Duodenal mucosa (tissue), 2 donors: ENCODE data around the gene TAF13.

Experiments
- H3K27ac ChIP-seq: one replicate; pipeline ENCODE4 v1.7.0; 2013; ENCODE audit warnings: low read depth, low read length
- H3K27me3 ChIP-seq, 2 donors: one replicate each; pipeline ENCODE4 v1.7.0; 2013; ENCODE audit warnings: low read length in 2 of 2, control low read depth in 1 of 2; ENCODE audit not compliant: insufficient read depth in 2 of 2, control insufficient read depth in 1 of 2
- H3K36me3 ChIP-seq, 2 donors: one replicate each; pipeline ENCODE4 v1.7.0; 2013; ENCODE audit warnings: low read length in 2 of 2, control low read depth in 1 of 2; ENCODE audit not compliant: insufficient read depth in 2 of 2, control insufficient read depth in 1 of 2
- H3K4me1 ChIP-seq, 2 donors: one replicate each; pipeline ENCODE4 v1.7.0; 2013; ENCODE audit warnings: low read length in 2 of 2, control low read depth in 1 of 2; ENCODE audit not compliant: insufficient read depth in 2 of 2, control insufficient read depth in 1 of 2
- H3K4me3 ChIP-seq, 2 donors: one replicate each; pipeline ENCODE4 v1.7.0; 2013; ENCODE audit warnings: low read length in 2 of 2, low read depth in 1 of 2
- H3K9ac ChIP-seq, 2 donors: one replicate each; pipeline ENCODE4 v1.7.0; 2013; ENCODE audit warnings: low read length in 2 of 2, low read depth in 1 of 2
- H3K9me3 ChIP-seq, 2 donors: one replicate each; pipeline ENCODE4 v1.7.0; 2013; ENCODE audit warnings: low read length in 2 of 2, control low read depth in 1 of 2; ENCODE audit not compliant: control insufficient read depth in 1 of 2

TAF13 gene

DNA sequence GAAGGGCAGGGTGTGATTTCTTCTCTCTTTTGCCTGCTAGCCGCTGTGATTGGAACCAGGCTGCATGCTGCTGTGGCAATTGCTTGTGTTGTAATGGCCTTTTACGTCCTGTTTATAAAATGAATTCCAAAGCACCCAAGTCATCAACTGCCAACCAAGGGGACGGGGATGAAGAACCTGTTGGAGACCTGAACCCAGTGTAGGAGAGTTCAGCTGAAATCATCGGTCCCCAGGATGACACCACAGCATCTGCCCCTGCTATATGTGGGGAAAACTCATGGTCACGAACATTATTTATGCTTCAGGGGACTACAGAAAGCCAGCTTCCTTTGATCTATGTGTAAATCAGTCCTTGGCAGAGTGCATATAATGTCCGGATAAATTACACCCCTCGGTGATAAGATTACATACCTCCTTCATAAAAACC lies 18.6 kb upstream of the TAF13 start:
- H3K4me3 ChIP-seq = no peak overlapping the region
- no peak overlapping the region for H3K9ac ChIP-seq
- no peak overlapping the region for H3K27ac ChIP-seq
- peaks cover 23 to 25% of the 10 kb centered on the region in 2 donors for H3K4me1 ChIP-seq
- H3K36me3 ChIP-seq = peaks cover 9 to 30% of the 10 kb centered on the region in 2 donors
- H3K9me3 ChIP-seq = no peaks in the 10 kb centered on the region
- no peaks in the 10 kb centered on the region for H3K27me3 ChIP-seq

DNA sequence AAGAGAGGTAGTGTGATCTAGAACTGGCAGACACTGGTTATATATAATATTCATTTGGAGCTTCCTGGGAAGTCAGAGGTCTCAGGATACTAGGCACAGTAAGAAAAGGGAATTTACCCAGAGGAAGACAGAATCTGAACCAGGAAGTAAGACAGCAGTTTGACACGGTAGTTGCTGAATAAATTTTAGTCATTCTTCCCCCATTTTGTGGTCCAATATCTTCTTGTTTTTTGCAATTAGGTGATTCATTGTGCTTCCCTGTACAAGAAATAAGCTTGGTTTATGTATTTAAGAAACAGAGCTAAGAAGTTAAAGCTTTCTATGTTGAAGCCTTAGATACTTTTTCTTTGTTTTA lies 16.0 kb upstream of the TAF13 start:
- Histone ChIP-seq H3K9ac (peak overlapping the region; percentile 74 to 94), H3K9me3 (no peaks in the 10 kb centered on the region), H3K27me3 (no peaks in the 10 kb centered on the region), H3K27ac (peak overlapping the region; percentile 94), H3K4me1 (peaks cover 24 to 27% of the 10 kb centered on the region in 2 donors), H3K36me3 (peaks cover 9 to 30% of the 10 kb centered on the region in 2 donors), H3K4me3 (peak overlapping the region; percentile 82 to 86)

DNA sequence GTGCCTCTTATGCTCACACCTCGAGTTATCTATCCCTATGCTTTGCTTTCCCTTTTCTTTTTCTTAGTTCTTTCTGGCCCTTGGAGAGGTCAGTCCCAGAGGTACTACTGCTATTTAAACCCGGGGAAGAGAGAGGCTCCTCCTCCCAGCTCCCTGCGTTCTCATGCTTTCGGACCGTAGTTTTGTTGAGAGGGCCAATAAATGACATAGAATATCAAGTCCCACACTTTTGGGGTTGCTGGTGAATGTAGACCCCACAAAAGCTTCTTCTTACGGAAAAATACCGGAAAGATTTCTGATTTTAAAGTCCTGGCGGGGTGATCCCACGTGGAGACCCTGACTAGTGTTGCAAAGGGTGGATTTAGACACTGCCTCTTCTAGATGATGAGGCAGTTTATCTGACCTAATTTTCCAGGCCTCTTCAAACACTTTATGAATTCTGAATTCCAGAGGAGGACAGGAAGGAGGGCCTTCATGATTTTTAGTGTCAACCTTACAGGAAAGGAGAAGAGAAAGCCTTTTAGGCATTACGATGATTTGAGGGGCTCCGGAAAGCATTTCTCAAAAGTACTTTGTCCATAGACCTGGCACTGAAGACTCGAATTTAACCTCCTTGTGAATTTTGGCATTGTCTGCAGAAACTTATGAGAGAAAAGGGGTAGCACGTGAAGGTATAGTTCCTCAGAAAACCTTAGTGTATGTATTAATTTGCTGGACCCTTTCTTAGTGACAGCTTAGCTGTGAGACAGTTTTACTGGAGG lies 15.5 kb upstream of the TAF13 start:
- peaks cover 9 to 30% of the 10 kb centered on the region in 2 donors for H3K36me3 ChIP-seq

DNA sequence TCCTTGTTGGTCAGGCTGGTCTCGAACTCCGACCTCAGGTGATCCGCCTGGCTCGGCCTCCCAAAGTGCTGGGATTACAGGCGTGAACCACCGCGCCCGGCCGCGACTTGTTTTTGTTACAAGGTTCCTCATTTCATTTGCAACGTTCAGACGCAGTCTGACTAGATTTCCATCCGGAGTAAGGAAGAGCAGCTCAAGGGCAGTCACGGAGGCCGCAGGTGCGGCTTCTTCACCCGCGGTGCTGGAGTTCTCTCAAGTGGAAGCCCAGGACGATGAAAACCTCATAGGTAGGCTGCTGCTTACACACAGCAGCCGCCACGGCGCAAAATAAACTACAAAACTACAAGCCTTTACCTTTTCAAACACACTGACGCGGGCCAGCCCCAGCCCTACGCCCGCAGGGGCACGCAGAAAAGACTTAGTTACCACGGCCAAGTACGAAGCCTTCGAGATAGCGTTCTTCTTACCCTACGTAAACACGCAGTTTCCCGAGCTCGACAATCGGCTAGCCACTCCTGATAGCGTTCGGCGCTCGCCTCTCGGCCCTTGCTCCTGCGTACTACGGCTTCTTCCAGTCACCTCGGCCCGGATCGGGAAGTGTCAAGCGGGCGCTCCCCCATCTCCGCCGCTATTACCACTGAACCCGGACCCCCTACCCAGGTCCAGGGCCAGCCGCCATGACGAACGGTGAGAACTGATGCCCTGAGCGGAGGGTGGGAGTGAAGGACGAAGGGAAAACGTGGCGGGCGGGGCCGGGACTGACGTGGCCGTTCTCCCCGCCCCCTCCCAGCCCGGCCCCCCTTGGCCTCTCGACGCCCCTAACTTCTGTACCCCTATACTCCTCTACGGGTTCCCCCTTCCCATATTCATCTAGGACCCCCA lies 14.6 kb upstream of the TAF13 start, which contains the start of gene TMEM167B:
Gene TMEM167B (plus strand): TSS at position 569 of the 882 bp plus-strand sequence. CDS start 109 bp downstream, at position 678.
- Histone ChIP-seq H3K27ac (peak within 1 kb of the TSS; percentile 94), H3K27me3 (no peaks in the 10 kb centered on the region), H3K9me3 (no peaks in the 10 kb centered on the region), H3K4me3 (peak within 1 kb of the TSS; percentile 82 to 86), H3K36me3 (peaks cover 9 to 23% of the 10 kb centered on the region in 2 donors), H3K9ac (peak within 1 kb of the TSS; percentile 74 to 94), H3K4me1 (peaks cover 19 to 27% of the 10 kb centered on the region in 2 donors)

More for the DNA sequence above, 15.5 kb upstream of the TAF13 start:
- Histone ChIP-seq H3K9ac (peak overlapping the region; percentile 74 to 94), H3K9me3 (no peaks in the 10 kb centered on the region), H3K27ac (peak overlapping the region; percentile 94), H3K27me3 (no peaks in the 10 kb centered on the region), H3K4me3 (peak overlapping the region; percentile 82 to 86), H3K4me1 (peaks cover 23 to 27% of the 10 kb centered on the region in 2 donors)

DNA sequence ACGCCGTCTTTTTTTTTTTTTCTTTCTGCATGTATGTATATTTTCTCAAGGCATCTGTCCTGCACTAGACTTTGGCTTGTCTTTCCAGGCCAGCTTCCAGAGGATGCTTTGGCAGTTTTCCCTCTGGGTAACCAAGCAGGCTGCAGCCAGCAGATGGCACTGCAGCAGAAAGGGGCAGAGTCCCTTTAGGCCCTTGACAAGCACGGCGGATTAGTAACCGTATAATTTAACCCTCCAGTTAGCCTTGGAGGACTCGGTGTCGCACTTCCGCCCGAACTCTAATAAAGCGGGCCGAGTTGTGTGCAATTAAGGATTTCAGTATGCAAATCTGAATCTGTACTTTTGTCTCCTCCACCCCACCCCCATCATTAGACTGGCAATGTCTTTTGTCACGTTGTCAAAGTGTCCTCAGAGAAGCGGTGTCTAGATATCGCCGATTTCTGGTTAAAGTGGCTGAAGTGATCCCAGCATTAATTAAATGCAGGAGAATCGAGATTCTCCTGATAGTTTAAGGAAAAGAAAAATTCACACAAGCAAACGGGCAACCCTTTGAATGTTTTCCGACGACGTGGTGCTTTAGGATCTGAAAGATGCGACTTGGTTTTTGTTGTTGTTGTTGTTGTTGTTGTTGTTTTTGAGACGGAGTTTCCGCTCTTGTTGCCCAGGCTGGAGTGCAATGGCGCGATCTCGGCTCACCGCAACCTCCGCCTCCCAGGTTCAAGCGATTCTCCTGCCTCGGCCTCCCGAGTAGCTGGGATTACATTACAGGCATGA lies 13.6 kb upstream of the TAF13 start:
- H3K4me1 ChIP-seq = peaks cover 21 to 28% of the 10 kb centered on the region in 2 donors
- H3K9me3 ChIP-seq = no peaks in the 10 kb centered on the region
- H3K36me3 ChIP-seq = peaks cover 4 to 16% of the 10 kb centered on the region in 2 donors
- H3K27me3 ChIP-seq = no peaks in the 10 kb centered on the region
- H3K4me3 ChIP-seq = peak overlapping the region; percentile 57 to 86
- H3K27ac ChIP-seq = no peak overlapping the region
- H3K9ac ChIP-seq = no peak overlapping the region

DNA sequence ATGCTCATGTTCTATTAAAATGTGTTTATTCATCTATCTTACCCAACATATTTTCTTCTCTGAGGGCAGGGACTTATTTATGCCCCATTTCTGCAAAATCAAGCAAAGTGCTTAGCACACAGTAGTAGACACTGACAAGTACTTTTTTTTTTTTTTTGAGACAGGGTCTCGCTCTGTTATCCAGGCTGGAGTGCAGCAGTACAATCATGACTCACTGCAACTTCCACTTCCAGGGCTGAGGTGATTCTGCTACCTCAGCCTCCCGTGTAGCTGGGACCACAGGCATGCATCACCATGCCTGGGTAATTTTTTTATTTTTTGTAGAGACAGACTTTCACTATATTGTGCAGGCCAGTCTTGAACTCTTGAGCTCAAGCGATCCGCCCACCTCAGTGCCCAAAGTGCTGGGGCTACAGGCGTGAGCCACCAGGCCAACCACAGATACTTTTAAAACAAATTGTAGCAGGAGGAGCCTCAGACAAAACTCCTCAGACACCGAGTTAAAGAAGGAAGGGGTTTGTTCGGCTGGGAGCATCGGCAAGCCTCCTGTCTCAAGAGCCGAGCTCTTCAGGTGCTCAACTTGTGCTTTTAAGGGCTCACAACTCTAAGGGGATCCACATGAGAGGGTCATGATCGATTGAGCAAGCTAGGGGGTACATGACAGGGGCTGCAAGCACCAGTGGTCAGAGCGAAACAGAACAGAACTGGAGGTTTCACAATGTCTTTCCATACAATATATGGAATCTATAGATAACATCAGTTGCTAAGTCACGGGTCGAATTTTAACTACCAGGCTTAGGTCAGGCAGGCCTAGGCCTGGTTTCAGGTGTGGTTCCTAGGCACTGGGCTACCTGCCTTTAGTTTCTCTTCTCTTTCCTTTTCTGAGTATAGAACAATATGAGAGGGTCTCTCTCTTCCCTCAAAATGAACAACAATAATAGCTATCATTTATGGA lies 9.0 kb upstream of the TAF13 start:
- no peaks in the 10 kb centered on the region for H3K9me3 ChIP-seq
- H3K27me3 ChIP-seq = no peaks in the 10 kb centered on the region
- H3K4me1 ChIP-seq = peaks cover 14% of the 10 kb centered on the region in 2 donors
- no peak overlapping the region for H3K27ac ChIP-seq
- no peak overlapping the region for H3K4me3 ChIP-seq
- no peak overlapping the region for H3K9ac ChIP-seq
- H3K36me3 ChIP-seq = no peaks in the 10 kb centered on the region

DNA sequence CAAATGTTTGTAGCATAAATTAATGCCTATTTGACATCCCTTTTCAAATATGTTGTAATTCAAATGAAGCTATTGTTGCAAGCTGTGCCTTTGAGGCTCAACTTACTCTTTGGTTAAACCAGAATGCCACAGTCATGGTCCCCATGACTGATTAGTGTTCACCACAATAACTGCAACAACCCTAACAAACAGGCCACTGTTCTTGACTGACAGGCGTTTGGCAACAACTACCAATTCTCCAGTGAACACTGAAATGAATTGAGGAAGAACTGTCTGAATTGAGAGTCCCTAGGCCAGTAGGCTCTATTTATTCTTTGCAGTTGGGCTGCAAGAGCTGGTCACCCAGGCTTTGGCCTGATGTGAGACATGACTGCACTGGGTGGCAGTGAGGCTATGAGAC lies 8.1 kb upstream of the TAF13 start:
- no peak overlapping the region for H3K27ac ChIP-seq
- no peaks in the 10 kb centered on the region for H3K27me3 ChIP-seq
- H3K4me3 ChIP-seq = no peak overlapping the region
- H3K9ac ChIP-seq = no peak overlapping the region
- peaks cover 8 to 11% of the 10 kb centered on the region in 2 donors for H3K4me1 ChIP-seq
- no peaks in the 10 kb centered on the region for H3K9me3 ChIP-seq
- no peaks in the 10 kb centered on the region for H3K36me3 ChIP-seq

DNA sequence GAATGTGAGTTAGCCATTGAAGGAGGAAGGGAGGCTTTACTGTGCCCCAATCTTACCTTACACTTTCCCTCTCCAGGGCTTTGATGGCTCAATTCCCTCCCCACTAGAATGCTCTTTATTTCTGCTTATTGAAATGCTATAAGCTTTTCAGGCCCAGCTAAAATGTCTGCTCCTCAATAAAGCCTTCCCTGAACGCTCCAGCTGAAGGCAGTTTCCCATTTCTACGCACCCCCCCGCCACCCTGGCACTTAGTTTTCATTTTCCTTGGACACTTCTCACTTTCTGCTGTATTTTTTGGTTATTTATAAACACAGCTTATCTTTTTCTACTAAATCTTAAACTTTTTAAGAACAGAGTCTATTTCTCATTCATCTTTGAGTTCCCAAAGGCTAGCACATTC lies 7.7 kb upstream of the TAF13 start:
- H3K36me3 ChIP-seq = no peaks in the 10 kb centered on the region
- no peak overlapping the region for H3K4me3 ChIP-seq
- H3K4me1 ChIP-seq = peaks cover 8 to 11% of the 10 kb centered on the region in 2 donors
- H3K27ac ChIP-seq = no peak overlapping the region
- no peaks in the 10 kb centered on the region for H3K27me3 ChIP-seq
- no peaks in the 10 kb centered on the region for H3K9me3 ChIP-seq
- H3K9ac ChIP-seq = no peak overlapping the region

DNA sequence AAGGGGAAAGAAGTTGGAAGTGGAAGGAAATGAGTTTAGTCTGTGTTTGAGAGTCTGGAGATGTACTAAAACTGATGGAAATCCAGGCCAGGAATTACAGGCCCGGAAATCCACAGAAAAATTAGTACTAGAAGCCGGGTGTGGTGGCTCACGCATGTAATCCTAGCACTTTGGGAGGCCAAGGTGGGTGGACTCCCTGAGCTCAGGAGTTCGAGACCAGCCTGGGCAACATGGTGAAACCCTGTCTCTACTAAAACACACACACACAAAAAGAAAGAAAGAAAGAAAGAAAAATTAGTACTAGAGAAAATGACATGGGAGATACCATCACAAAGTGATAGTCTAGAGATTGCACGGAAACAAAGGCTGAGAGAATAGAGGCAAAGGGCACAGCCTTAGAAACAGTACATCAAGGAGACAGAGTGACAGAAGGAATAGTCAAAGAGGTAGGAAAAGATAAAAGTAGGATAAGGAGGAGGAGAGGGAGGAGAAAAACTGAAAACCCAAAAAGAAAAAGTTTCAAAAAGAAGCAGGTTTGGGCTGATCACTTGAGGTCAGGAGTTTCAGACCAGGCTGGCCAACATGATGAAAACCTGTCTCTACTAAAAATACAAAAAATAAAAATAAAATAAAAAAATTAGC lies 4.8 kb upstream of the TAF13 start:
- peaks cover 8 to 16% of the 10 kb centered on the region in 2 donors for H3K4me1 ChIP-seq
- no peak overlapping the region for H3K9ac ChIP-seq
- H3K27me3 ChIP-seq = no peaks in the 10 kb centered on the region
- H3K36me3 ChIP-seq = no peaks in the 10 kb centered on the region
- no peaks in the 10 kb centered on the region for H3K9me3 ChIP-seq
- no peak overlapping the region for H3K27ac ChIP-seq
- no peak overlapping the region for H3K4me3 ChIP-seq
